ENCODE measurements around the gene DRC7. TPM values are rescaled to one million over a fixed set of nuclear protein-coding genes. Genes with fewer than 3 reads are reported as not detected.

Gene DRC7
- total and polyA plus RNA-seq, 10 of the 15 experiments (the other 5 are each of a cell fraction or from before 2014, with no cell fraction given), result 0.06 to 0.49 (median 0.14) TPM; not detected in 4

GRCh38 chr16:57709663-57710062 lies 15.1 kb downstream of the DRC7 start:
- Histone ChIP-seq H3K27ac (ENCODE audit: control insufficient read depth, insufficient read depth) (no peak overlapping the region), H3K36me3 (ENCODE audit: control insufficient read depth in 2 of 2, insufficient read depth in 2 of 2, low read length in 1 of 2) (no peaks in the 10 kb centered on the region), H3K27me3 (replicated peaks in 1 of 2; ENCODE audit: control insufficient read depth in 2 of 2, insufficient read depth in 2 of 2, low read length in 1 of 2) (no peaks in the 10 kb centered on the region), H3K4me3 (no peak overlapping the region), H2AFZ (ENCODE audit: control insufficient read depth, low read depth, low read length) (no peak overlapping the region), H3K4me1 (ENCODE audit: control insufficient read depth, insufficient read depth, low read length) (no peaks in the 10 kb centered on the region), H3K4me2 (ENCODE audit: control insufficient read depth, insufficient read depth) (no peak overlapping the region), H3K9me3 (replicated peaks; ENCODE audit: control insufficient read depth, insufficient read depth, low read length) (no peaks in the 10 kb centered on the region), H4K20me1 (ENCODE audit: control insufficient read depth, insufficient read depth) (no peaks in the 10 kb centered on the region), H3K9ac (ENCODE audit: control insufficient read depth, insufficient read depth, low read length) (no peak overlapping the region), H3K79me2 (ENCODE audit: control insufficient read depth, insufficient read depth, low read length) (no peaks in the 10 kb centered on the region)
- SMC1A ChIA-PET (ENCODE audit: uncharacterized antibody, unreplicated experiment), result no interaction called here
- TF ChIP-seq, protein P1, sequence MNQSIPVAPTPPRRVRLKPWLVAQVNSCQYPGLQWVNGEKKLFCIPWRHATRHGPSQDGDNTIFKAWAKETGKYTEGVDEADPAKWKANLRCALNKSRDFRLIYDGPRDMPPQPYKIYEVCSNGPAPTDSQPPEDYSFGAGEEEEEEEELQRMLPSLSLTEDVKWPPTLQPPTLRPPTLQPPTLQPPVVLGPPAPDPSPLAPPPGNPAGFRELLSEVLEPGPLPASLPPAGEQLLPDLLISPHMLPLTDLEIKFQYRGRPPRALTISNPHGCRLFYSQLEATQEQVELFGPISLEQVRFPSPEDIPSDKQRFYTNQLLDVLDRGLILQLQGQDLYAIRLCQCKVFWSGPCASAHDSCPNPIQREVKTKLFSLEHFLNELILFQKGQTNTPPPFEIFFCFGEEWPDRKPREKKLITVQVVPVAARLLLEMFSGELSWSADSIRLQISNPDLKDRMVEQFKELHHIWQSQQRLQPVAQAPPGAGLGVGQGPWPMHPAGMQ (IDR thresholded peaks at IDR 0.05; ENCODE audit: borderline replicate concordance), result no peak
- TF ChIP-seq SIX5 (IDR thresholded peaks at IDR 0.05; ENCODE audit: low read depth, low read length, severe bottlenecking) (no peak), SMAD1 (IDR thresholded peaks at IDR 0.05; ENCODE audit: low read depth, partially characterized antibody) (no peak), PKNOX1 (IDR thresholded peaks at IDR 0.05) (no peak), NR2F1 (conservative IDR thresholded peaks at IDR 0.05) (no peak), HDAC2 (IDR thresholded peaks at IDR 0.05) (no peak), EED (IDR thresholded peaks at IDR 0.05; ENCODE audit: low read depth) (no peak), MYC (IDR thresholded peaks at IDR 0.05; ENCODE audit: insufficient read depth, insufficient read length, insufficient replicate concordance, low read length, severe bottlenecking) (no peak), HCFC1 (IDR thresholded peaks at IDR 0.05; ENCODE audit: low read length) (no peak), ZNF274 (IDR thresholded peaks at IDR 0.05; ENCODE audit: insufficient read depth, insufficient read length) (no peak), ZBED1 (IDR thresholded peaks at IDR 0.05; ENCODE audit: borderline replicate concordance) (no peak), FOS (IDR thresholded peaks at IDR 0.05; ENCODE audit: borderline replicate concordance, extremely low read depth, insufficient read length) (no peak), GABPA (IDR thresholded peaks at IDR 0.05; ENCODE audit: low read depth) (no peak), BHLHE40 (IDR thresholded peaks at IDR 0.05; ENCODE audit: borderline replicate concordance in 1 of 2, low read depth in 2 of 2, low read length in 1 of 2) (no peak), RBBP5 (conservative IDR thresholded peaks at IDR 0.05) (no peak)
- TF ChIP-seq, protein P2, sequence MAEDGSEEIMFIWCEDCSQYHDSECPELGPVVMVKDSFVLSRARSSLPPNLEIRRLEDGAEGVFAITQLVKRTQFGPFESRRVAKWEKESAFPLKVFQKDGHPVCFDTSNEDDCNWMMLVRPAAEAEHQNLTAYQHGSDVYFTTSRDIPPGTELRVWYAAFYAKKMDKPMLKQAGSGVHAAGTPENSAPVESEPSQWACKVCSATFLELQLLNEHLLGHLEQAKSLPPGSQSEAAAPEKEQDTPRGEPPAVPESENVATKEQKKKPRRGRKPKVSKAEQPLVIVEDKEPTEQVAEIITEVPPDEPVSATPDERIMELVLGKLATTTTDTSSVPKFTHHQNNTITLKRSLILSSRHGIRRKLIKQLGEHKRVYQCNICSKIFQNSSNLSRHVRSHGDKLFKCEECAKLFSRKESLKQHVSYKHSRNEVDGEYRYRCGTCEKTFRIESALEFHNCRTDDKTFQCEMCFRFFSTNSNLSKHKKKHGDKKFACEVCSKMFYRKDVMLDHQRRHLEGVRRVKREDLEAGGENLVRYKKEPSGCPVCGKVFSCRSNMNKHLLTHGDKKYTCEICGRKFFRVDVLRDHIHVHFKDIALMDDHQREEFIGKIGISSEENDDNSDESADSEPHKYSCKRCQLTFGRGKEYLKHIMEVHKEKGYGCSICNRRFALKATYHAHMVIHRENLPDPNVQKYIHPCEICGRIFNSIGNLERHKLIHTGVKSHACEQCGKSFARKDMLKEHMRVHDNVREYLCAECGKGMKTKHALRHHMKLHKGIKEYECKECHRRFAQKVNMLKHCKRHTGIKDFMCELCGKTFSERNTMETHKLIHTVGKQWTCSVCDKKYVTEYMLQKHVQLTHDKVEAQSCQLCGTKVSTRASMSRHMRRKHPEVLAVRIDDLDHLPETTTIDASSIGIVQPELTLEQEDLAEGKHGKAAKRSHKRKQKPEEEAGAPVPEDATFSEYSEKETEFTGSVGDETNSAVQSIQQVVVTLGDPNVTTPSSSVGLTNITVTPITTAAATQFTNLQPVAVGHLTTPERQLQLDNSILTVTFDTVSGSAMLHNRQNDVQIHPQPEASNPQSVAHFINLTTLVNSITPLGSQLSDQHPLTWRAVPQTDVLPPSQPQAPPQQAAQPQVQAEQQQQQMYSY (CRISPR knock-in tag; IDR thresholded peaks at IDR 0.05), result no peak
- TF ChIP-seq, protein P3, sequence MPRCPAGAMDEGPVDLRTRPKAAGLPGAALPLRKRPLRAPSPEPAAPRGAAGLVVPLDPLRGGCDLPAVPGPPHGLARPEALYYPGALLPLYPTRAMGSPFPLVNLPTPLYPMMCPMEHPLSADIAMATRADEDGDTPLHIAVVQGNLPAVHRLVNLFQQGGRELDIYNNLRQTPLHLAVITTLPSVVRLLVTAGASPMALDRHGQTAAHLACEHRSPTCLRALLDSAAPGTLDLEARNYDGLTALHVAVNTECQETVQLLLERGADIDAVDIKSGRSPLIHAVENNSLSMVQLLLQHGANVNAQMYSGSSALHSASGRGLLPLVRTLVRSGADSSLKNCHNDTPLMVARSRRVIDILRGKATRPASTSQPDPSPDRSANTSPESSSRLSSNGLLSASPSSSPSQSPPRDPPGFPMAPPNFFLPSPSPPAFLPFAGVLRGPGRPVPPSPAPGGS (IDR thresholded peaks at IDR 0.05; ENCODE audit: borderline replicate concordance, insufficient read depth, low read depth, low read length, poor library complexity, severe bottlenecking), result no peak
- 62% methylated on average over 3 of the region's 3 CpGs for WGBS (ENCODE audit: insufficient coverage, insufficient replicate concordance, low lambda C conversion rate, missing lambda C conversion rate)
- RAD21 ChIA-PET (ENCODE audit: unreplicated experiment), result no interaction called here
- intact Hi-C loops (cut with micrococcal nuclease; ENCODE audit: unreplicated experiment) (no loop called here), in situ Hi-C loops (cut with MboI) (no loop called here)
- POLR2A ChIA-PET, result interaction anchor here (0.7 kb wide), 1 partner anchor 152 kb away, joined by 3 read pairs; no protein-coding TSS in a partner anchor
- ATAC-seq (no peak), DNase-seq (ENCODE audit: low read depth, low spot score) (no peak), FAIRE-seq (no peak)
- BruUV-seq (replicated peaks), result no TSS peak
- CTCF ChIA-PET, result no interaction called here
